Measurements from ENCODE around the gene PNLIPRP2.

Gene PNLIPRP2

GRCh38 chr10:116620423-116621400 lies at the start of gene PNLIPRP2:
Gene PNLIPRP2 (plus strand): TSS chr10:116620953.
- no peak for DNase-seq

DNA sequence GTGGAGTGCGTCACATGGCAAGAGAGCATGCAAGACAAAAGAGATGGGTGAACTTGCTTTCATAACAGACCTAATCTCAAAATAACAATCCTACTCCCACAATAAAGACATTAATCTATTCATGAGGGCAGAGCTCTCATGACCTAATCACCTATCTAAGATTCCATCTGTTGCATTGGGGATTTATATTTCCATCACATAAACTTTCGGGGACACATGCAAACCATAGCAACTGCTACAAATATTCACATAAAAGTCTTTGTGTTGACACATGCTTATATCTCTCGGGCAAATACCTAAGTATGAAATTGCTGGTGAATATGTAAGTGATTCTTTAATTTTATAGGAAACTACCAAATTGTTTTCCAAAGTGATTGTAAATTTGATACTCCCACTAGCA lies 46.0 kb upstream of the PNLIPRP2 start:
- no peak for DNase-seq

DNA sequence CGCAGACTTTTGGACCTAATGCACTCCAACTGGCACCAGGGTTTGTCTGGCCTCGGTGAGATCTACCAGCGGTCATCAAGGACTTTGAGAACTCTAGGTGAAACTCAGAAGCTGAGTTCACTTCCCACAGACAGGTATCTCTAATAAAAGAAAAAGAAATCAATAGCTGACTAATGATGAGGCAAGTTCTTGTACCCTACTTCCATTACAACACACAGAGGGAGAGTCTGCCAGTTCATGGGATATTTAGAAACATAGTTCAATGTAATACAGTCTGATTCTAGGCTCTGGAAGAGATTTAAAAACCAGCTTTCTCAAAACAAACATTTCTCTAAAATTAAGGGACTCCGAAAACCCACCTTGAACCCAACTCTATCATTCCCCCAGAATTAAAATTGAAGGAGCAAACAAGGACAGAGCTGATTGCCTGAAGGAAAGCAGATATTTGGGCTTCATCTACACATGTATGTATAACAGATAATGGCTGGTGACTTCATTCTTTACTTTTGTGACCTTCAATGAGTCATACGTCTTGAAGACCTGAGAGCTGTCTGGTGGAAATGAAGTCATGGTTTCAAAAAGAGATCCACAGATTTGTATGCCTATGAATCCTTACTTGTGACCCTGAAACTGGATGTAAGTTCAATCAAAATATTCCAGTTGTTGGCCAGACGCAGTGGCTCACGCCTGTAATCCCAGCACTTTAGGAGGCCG lies 32.7 kb upstream of the PNLIPRP2 start:
- no peak for DNase-seq

DNA sequence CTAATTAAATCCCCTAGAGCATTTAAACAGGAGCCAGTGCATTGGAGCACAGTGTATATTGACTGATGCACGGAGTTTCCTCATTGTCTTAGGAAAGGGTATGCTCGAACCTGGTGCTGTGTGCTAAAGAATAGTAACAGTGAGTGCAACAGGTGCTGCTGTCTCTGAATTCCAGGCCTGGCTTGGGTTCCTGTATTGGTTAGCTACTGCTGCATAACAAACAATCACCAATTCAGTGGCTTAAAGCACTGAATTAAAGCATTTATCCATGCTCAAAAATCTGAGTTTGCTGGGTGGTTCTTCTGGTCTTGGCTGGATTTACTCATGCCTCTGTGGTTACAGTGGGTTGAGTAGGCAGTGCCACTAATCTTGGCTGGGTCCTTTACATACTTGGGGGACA lies 31.8 kb upstream of the PNLIPRP2 start:
- DNase-seq: no peak

GRCh38 chr10:116589926-116590325 lies 30.8 kb upstream of the PNLIPRP2 start:
- DNase-seq: no peak

DNA sequence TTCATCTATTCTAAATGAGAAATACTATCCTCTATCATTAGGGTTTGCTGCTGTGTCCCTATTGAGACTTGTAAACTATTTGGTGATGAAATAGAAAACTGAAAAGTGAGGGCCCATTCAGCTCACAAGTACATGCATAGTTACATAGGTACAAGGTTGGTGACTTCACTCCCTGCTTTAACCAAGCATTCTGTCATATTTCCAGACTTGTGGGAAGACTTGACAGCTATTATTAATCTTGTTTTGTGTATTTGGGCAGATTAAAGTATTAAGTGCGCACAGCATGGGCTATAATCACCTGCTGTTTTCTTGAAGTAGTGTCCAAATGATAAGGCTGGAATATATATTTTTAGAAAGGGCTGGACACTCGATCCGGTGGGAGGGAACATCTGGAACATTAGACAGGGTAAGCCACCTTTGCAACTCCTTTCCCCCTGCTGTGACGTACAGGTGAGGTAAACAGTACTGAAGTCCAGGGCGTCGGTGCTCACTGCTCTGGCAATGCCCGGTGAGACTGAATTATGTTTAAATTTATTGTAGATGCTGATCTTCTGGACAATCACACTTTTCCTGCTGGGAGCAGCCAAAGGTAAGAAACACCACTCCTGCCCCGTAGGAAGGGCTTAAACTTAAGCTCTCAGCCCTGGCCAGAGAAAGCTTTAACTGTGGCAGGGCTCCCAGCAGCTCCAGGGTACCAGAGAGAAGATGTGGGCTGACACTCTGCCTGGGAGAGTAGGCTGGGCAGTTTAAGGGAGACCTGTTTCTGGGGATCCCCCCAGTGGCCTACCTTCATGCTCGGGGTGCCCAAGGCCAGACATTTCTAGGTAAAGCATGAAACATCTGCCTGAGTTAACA lies 29.9 kb upstream of the PNLIPRP2 start, which contains the start of gene PNLIPRP1:
PNLIPRP1 (plus strand) TSS at position 370 of the 855 bp plus-strand sequence; CDS start at position 541, 171 bp downstream.
- DNase-seq: peak; percentile 40

- DNase-seq: no peak
Observed at GRCh38 chr10:116593139-116593740, 27.5 kb upstream of the PNLIPRP2 start.

DNA sequence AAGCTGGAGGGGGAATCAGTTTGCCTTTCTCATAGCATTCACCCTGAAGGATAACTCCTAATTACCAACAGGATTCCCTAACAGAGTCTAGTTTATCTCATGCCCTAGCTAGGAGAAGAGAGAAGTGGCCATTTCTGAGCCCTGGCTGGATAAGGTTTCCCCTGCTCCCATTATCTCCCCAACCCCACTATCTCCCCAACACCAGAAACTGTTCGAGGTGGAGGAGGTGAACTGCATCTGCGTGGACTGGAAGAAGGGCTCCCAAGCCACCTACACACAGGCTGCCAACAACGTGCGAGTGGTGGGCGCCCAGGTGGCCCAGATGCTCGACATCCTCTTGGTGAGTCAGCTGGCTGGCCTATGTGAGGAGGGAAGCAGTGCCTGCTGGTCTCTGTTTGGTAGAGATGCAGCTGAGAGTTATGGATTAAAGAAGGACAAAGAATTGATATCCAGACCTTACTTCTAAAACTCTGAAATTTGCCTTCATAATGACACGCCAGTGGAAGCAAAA lies 26.2 kb upstream of the PNLIPRP2 start:
- DNase-seq: no peak

DNA sequence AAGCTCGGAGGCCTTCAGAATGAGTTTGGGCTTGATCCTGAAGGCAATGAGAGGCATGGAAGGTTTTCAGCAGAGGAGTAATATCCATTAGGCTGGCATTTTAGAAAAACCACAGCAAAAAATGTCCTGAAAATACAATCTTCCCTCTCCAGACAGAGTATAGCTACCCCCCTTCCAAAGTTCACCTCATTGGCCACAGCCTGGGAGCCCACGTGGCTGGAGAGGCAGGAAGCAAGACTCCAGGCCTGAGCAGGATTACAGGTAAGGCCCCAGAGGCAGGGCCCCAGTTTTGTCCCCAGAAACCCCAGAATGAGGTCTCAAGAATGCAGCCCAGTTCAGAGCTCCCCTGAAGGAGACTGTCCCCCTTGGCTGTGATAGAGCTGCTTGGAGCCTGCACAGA lies 24.7 kb upstream of the PNLIPRP2 start:
- no peak for DNase-seq

GRCh38 chr10:116597543-116597942 lies 23.2 kb upstream of the PNLIPRP2 start:
- no peak for DNase-seq

GRCh38 chr10:116598329-116598728 lies 22.4 kb upstream of the PNLIPRP2 start:
- DNase-seq: no peak

DNA sequence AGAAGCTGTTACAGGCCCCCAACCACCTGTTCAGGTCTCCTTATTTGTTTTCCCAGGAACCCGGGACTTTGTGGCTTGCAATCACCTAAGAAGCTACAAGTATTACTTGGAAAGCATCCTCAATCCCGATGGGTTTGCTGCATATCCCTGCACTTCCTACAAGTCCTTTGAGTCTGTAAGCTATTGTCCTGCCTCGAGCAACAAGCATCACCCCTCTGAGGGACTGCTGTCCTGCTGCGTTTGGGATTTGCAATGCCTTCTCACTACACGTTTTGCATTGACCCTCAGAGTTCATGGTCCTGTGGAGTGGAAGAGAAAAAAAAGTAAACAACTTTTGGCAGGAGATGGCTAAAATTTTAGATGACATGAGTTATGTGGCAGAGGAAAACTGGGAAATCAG lies 20.8 kb upstream of the PNLIPRP2 start:
- no peak for DNase-seq

DNA sequence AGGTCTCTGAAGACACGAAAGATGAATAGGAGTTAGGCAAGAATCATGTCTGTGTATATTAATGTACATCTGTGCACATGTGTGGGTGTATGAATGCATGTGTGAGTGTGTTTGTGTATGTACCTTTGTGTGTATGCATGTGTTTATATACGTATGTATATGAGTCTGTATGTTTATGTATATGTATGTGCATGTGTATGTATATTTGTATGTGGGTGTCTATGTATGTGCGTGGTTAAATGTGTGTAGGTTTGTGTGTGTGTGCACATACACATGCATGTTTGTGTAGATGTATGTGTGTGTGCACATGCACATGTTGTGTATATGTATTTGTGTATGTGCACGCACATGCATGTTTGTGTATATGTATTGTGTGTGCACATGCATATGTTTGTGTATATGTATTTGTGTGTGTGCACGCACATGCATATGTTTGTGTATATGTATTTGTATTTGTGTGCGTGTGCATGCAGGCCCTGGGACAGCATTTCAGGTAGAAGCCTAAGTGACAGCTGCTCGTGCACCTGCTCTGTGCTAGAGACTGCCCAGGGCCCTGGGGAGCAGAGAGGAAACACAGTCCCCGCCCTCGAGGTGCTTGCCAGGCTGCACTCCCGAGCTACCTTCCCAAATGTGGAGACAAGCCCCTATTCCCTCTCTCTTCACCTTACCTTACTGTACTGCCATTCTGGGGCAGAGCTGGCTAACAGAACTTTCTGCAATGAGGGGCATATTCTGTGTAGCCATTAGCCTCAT lies 17.9 kb upstream of the PNLIPRP2 start:
- DNase-seq: peak; percentile 1

DNA sequence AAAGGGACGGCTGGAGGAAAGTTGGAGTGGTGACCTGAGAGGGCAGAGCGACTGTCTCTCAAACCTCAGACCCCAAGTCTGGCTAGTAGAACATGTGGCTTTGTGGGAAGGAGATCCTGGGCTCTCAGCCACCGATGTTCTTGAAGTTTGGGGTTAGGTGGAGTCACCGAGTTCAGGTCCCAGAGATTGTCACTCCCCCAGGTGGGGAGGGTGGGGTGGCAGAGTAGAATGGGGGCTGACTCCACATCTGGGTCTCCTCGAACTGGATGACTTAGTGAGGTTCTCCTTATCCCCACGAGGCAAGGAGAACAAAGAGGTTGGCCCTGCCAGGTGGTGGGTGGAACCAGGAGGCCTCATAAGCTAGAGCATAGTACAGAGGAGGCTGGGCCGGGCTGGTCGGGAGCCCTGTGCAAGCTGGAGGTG lies 14.7 kb upstream of the PNLIPRP2 start:
- no peak for DNase-seq

DNA sequence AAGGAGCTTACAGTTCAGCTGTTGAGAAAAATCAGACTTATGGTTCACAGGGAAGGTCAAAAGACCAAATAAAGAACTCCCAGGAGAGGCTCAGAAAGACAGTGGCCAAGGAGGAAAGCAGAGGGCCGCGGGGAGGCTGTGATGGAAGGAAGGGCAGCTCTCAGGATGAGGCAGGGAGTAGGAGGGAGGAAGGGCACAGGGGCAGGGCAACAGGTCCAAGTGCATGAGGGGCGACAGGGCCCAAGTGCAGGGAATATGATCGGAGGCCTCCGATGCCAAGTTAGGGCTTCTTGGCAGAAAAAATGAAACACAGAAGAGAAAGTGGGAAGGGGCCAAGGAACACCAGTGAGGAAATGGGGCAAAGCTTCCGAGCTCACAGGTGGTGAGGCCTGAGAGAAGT lies 13.4 kb upstream of the PNLIPRP2 start:
- no peak for DNase-seq

DNA sequence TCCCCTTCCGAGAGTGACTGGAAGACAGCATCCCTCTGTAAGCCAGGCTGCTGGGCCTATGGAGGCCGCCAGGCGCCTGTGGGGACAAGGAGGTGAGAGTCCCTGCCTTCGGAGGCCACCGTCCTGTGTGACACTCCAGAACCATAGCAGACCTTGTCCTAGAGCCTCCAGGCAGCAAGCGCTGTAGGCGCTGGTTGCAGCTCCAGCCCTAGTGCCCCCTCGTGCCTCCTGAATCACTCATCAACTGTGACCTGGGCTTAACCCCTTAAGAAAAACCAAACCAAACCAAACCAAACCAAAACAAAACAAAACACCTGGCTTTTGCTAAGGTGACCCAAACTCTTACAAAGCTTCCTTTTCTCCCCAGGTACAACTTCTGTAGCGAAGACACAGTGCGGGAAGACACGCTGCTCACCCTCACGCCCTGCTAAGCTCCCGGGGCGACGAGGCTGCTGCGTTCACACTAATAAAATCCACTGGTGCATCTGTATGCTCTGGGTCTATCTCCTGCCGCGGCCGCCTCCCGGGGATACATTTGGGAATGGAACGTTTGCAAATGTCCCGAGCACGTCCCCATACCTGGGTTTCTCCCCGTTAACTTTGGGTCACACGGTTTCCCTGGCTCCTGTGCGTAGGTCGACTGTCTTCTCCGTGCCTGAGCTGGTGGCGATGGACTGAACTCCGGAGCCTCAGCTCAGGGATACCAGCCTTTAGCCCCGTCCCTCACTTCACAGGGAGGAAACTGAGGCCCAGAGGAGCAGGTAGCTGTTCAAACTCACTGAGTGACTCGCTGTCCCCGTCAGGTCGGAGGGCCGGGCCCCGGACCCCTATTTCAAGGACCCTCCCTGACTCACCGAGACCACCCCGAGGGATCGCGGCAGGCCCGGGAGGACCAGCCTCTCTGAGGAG lies 11.8 kb upstream of the PNLIPRP2 start:
- DNase-seq: no peak

- no peak for DNase-seq
Observed at GRCh38 chr10:116610443-116611152, 10.2 kb upstream of the PNLIPRP2 start.

DNA sequence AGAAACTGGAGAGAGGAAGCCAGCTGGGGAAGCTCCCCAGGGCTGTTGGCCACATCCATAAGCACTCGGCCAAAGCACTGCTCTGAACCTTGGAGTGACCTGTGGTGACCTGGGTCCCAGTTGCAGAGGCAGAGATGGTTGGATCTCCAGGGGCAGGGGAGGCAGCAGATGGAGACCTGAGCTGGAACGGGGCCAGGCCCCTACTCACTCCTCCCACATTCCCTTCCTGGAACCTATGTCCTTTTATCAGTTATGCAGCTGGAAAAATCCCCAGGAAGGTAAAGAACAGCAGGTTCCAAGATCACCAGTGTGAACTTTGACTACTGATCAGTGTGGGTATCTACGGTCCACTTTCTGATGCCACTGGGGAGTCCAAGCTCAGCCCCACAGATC lies 9.6 kb upstream of the PNLIPRP2 start:
- no peak for DNase-seq

DNA sequence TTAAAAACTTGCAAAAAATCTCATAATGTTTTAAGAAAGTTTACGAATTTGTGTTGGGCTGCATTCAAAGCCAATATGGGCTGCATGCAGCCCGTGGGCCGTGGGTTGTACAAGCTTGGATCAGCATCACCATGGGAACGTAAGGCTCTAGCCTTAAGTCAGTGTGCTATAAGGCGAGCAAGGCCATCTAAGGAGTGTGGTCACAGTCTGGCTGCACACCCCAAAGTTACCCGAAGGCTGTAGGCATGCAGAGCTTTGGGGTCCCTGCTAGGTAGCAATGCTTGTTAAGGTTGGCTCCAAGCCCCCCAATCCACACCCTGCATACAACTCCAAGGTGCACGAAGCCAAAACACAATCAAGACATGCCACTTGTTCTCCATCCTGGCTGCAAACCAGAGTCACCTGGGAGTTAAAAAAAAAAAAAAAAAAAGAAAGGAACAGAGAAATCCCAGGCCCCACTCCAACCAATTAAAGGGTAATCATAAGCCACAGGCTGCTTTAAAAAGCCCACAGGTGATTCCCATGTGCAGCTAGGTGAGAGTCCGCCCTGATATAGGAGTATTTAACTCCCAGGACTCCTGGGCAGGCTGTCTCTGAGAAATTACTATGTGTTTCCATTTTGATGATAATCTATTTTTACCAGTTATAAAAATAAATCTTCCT lies 8.5 kb upstream of the PNLIPRP2 start:
- DNase-seq: no peak

All from NCI-H69 (cell line).